DMS153 treated with DMSO at 0.1 percent for 48 hours (cell line): Measurements from ENCODE around the gene RPS2.

Experiments used
- DNase-seq: peaks from one replicate; lab custom pipeline; 2025; ENCODE audit not compliant: unreplicated experiment; lab: John Stamatoyannopoulos, UW

Gene RPS2

GRCh38 chr16:1999866-2000514 is 35.4 kb upstream of the RPS2 start:
- no peak for DNase-seq

- DNase-seq = no peak
These were observed 34.5 kb upstream of the RPS2 start for GRCh38 chr16:1998852-1999801.

DNA sequence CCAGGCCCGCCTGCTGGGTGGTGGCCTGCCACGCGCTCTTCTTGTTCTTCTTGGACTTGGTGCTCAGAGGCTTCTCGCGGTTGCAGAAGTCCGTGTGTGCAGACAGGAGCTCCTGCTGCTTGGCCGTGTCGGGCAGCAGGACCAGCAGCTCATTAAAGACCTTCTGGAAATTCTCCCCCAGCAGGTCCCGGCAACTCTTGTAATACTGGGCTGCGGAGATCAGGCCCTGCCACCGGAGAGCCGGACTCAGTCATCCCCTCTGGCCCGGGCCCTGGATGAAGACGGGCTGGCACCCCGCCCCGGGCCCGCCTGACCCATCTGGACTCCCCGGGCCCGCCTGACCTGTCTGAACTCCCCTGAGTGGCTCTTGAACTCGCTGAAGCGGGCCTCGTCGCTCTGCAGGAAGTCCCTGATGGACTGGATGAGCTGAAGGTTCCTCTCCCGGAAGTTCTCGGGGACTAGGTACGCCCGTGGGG is 33.8 kb upstream of the RPS2 start:
- DNase-seq = no peak

GRCh38 chr16:1997494-1998359 is 33.1 kb upstream of the RPS2 start:
- DNase-seq = no peak

- DNase-seq = no peak
These were observed 29.1 kb upstream of the RPS2 start for GRCh38 chr16:1993731-1994131.

DNA sequence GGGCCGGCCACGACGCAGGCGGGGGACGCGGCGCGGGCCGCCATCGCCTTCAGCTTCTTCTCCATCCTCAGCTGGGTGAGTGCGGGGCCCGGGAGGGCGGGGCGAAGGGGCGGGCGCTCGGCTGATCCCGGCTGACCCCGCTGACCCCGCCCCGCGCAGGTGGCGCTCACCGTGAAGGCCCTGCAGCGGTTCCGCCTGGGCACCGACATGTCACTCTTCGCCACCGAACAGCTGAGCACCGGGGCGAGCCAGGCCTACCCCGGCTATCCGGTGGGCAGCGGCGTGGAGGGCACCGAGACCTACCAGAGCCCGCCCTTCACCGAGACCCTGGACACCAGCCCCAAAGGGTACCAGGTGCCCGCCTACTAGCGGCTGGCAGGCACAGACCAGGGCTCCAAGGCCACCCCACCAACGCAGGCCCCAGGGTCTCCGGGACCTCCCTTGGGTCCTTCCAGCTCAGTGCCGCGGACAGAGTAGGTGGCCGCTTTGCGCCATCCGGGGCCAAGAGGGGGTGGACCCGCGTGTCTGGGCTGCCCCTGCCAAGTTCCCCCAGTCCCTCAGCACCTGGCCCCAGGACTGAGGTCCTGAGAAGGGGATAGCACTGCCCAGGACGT is 28.2 kb upstream of the RPS2 start:
- DNase-seq = no peak

GRCh38 chr16:1991948-1992703 is 27.5 kb upstream of the RPS2 start:
- DNase-seq = no peak

- DNase-seq = no peak
These were observed 26.9 kb upstream of the RPS2 start for GRCh38 chr16:1991588-1991947.

DNA sequence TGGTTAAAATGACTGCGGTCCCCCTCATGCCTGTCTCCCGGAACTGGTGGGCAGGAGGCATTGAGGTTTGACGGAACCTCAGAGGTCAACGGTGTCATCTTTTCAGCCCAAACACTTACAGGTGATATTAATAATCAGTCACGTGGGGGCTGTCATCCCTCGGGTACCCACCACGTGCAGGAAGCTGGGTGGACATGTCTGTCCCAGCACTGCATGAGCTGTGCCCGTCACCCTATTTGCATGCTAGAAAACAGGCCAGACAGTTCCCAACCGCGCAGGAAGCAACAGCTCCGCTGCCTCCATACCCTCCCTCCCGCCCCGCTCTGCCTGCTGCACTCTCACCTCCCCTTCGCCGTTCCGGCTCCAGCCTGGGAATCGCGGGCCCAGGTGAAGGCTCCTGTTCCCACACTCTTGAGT is 26.5 kb upstream of the RPS2 start:
- DNase-seq = no peak

DNA sequence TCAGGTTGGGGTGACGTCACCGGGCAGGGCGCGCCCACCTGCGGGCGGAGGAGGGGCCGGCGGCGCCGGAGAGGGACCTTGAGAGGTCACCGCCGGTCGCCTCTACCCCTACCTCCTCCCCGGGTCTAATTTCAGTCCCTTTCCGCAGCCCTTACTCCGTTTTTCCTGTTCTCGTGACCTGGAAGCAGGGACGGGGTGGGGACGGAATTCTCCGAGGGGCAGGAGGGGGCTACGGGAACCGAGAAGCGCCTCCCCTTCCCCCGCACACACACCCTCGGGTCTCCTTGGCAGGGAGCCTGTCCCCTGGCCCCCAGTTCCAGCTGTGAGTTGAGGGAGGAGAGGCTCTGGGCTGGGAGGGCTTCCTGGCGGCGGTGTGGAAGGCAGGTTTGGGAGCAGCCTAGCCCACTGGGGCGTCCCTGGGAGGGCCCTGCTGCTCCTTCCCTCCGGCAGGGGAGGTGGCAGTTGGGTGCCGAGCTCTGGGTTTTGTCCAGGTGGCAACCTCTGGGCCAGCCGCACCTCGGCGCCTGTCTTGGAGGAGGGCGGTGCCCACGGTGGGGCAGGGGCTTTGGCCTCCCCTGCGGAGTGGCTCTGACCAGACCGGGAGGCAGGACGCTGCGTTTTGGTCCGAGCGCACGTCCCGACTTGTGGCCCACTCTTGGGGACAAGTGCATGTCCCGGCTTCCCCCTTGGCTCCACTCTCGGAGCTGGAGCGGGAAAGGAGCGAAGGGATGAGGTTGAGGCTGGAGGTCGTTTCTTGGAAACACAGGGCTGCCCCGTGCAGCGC is 25.9 kb upstream of the RPS2 start:
- no peak for DNase-seq

- no peak for DNase-seq
These were observed 25.4 kb upstream of the RPS2 start for GRCh38 chr16:1990101-1990350.

- DNase-seq = no peak
These were observed 24.8 kb upstream of the RPS2 start, which contains the start of gene SYNGR3 for GRCh38 chr16:1989209-1990100. SYNGR3 (plus strand) TSS chr16:1989970; CDS start chr16:1990103, 133 bp downstream.

DNA sequence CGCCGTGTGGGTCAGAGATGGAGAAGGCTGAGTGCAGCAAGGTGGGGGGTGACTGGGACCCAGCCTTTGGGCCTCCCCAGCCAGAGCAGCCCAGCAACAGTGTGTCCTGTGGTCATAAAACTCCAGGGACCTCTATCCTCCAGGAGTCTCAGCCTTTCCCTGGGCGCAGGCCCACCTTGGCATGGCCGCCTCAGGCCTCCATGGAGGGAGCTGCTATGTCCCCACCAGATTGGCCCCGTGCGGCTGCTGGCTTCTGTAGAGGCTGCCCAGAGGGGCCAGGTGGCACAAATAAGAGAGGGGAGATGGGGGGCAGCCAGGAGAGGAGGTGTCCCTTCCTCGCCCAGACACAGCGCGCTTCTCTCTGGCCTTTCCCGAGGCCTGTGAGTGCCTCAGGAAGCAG is 22.6 kb upstream of the RPS2 start:
- DNase-seq = no peak

DNA sequence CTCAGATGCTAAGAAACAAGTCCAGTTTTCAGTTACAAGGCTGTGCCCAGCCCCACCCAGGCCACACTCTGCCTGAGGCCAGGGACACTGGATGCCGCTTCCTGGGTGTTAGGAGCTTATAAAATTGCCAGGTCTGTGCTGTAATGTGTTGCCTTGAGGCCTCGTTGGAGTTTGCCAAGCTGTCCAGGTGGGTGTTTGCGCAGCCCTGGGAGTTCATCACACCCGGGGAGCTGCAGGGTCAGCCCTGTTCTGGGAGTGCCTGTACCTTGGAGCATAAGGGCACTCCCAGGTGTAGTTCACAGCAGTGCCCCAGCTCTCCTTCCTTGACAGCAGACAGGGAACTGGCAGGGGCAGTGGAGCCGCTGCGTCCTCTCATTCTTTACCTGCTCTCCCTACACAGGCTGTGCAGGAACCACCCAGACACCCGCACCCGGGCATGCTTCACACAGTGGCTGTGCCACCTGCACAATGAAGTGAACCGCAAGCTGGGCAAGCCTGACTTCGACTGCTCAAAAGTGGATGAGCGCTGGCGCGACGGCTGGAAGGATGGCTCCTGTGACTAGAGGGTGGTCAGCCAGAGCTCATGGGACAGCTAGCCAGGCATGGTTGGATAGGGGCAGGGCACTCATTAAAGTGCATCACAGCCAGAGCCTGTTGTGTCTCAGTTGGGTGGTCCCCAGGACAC is 21.0 kb upstream of the RPS2 start:
- DNase-seq = no peak

DNA sequence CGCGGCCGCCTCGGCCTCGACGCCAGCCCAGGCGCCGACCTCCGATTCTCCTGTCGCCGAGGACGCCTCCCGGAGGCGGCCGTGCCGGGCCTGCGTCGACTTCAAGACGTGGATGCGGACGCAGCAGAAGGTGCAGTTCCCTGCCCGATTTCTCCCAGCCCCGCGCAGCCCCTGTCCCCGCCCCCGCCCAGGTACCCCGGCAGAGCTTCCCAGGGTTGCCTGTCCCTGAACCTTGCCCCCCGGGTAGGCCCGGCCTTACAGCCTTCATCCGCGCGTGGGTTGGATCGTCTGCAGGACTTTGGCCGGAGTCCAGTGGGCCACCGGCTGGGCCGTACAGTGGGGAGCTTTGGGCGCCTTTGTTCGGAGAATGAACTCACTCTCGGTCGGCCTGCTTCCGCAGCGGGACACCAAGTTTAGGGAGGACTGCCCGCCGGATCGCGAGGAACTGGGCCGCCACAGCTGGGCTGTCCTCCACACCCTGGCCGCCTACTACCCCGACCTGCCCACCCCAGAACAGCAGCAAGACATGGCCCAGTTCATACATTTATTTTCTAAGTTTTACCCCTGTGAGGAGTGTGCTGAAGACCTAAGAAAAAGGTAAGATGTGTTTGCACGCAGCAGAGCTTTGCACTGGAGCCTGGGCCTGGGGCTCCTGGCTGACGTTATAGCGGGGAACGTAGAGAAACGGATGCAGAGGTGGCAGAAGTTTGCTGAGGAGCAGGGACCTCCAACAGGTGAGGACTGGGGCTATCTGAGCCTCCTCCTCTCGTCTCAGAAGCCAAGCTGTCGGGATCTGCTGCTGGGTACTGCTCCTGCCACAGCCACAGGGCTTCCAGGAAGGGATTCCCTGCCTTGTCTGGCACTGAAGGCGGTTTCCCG is 20.0 kb upstream of the RPS2 start:
- no peak for DNase-seq

GRCh38 chr16:1983544-1984346 is 19.1 kb upstream of the RPS2 start, which contains the start of gene GFER:
GFER (plus strand) TSS chr16:1984193; CDS start chr16:1984219, 26 bp downstream.
- DNase-seq = peak; percentile 74
